GM23338 (cell line): ENCODE results near the gene MLLT1. TPM values are rescaled to one million over a fixed set of nuclear protein-coding genes. Genes with fewer than 3 reads are reported as not detected.

ENCODE experiments used
- ATAC-seq: fragments of 200-7000 bp; cut with Tn5 transposase; 3 replicates; pipeline ENCODE4 v1.9.1; 2020
- DNase-seq: peaks from one replicate; pipeline ENCODE4 v3.0.0-alpha.2; 2015; ENCODE audit warnings: low spot score
- H2AFZ ChIP-seq: fragments of 200-600 bp; sonication (generic); 2 replicates; pipeline ENCODE4 v1.8.0; 2016; ENCODE audit warnings: antibody characterized with exemption, mild to moderate bottlenecking, moderate library complexity
- H3F3A ChIP-seq: fragments of 200-600 bp; sonication (generic); replicated peaks from 2 replicates; pipeline ENCODE4 v1.8.0; 2017; ENCODE audit warnings: antibody characterized with exemption, mixed run types, low read depth
- H3K27ac ChIP-seq: fragments of 200-600 bp; sonication (generic); 2 replicates; pipeline ENCODE4 v1.6.1; 2016; ENCODE audit warnings: low read depth
- H3K27me3 ChIP-seq: fragments of 200-600 bp; sonication (generic); 2 replicates; pipeline ENCODE4 v1.8.0; 2016; ENCODE audit warnings: mild to moderate bottlenecking, mixed run types, moderate library complexity; ENCODE audit not compliant: insufficient read depth
- H3K36me3 ChIP-seq: fragments of 200-600 bp; sonication (generic); 2 replicates; pipeline ENCODE4 v1.8.0; 2016; ENCODE audit warnings: mild to moderate bottlenecking; ENCODE audit not compliant: insufficient read depth
- H3K4me1 ChIP-seq: fragments of 200-600 bp; sonication (generic); 2 replicates; pipeline ENCODE4 v1.8.0; 2016; ENCODE audit warnings: mild to moderate bottlenecking, moderate library complexity; ENCODE audit not compliant: insufficient read depth
- H3K4me2 ChIP-seq: fragments of 200-600 bp; sonication (generic); 2 replicates; pipeline ENCODE4 v1.7.1; 2017; ENCODE audit warnings: mixed run types
- H3K4me3 ChIP-seq: fragments of 200-600 bp; sonication (generic); 2 replicates; pipeline ENCODE4 v1.6.1; 2016; ENCODE audit warnings: mixed run types
- H3K79me2 ChIP-seq: fragments of 200-600 bp; sonication (generic); replicated peaks from 2 replicates; pipeline ENCODE4 v1.8.0; 2017; ENCODE audit warnings: mild to moderate bottlenecking; ENCODE audit not compliant: insufficient read depth
- H3K9me2 ChIP-seq: fragments of 200-600 bp; sonication (generic); 2 replicates; pipeline ENCODE4 v1.8.0; 2017; ENCODE audit not compliant: insufficient read depth
- H4K20me1 ChIP-seq: fragments of 200-600 bp; sonication (generic); replicated peaks from 2 replicates; pipeline ENCODE4 v1.8.0; 2017; ENCODE audit warnings: mild to moderate bottlenecking; ENCODE audit not compliant: insufficient read depth
- H3K27ac Mint-ChIP-seq: 2 replicates; pipeline ENCODE4 v1.8.0; 2020; ENCODE audit warnings: inconsistent platforms, mild to moderate bottlenecking, moderate library complexity, mixed read lengths
- H3K27me3 Mint-ChIP-seq: 3 replicates; pipeline ENCODE4 v1.8.0; 2022; ENCODE audit warnings: low read depth, mild to moderate bottlenecking, moderate library complexity, mixed read lengths, inconsistent platforms; ENCODE audit not compliant: insufficient read depth, poor library complexity
- H3K36me3 Mint-ChIP-seq: 3 replicates; pipeline ENCODE4 v1.8.0; 2021; ENCODE audit warnings: low read depth, mild to moderate bottlenecking, inconsistent platforms, moderate library complexity, mixed read lengths
- H3K4me1 Mint-ChIP-seq: 3 replicates; pipeline ENCODE4 v1.8.0; 2020; ENCODE audit warnings: mild to moderate bottlenecking, inconsistent platforms, mixed read lengths
- H3K4me3 Mint-ChIP-seq: 3 replicates; pipeline ENCODE4 v1.8.0; 2021; ENCODE audit warnings: moderate library complexity, mild to moderate bottlenecking, inconsistent platforms, mixed read lengths
- H3K9me3 Mint-ChIP-seq: 3 replicates; pipeline ENCODE4 v1.8.0; 2020; ENCODE audit warnings: moderate library complexity, mild to moderate bottlenecking, inconsistent platforms, mixed read lengths
- CREB1 ChIP-seq: fragments of 250-450 bp; sonication (Bioruptor Pico); IDR thresholded peaks from 2 replicates; pipeline ENCODE4 v1.5.0; 2020; ENCODE audit warnings: low read depth, mild to moderate bottlenecking, moderate library complexity
- EZH2 ChIP-seq: fragments of 200-600 bp; sonication (generic); IDR thresholded peaks from one replicate; pipeline ENCODE4 v1.8.0; 2017; ENCODE audit warnings: antibody characterized with exemption, mild to moderate bottlenecking, low read depth; ENCODE audit not compliant: unreplicated experiment
- EZH2phosphoT487 ChIP-seq: fragments of 200-600 bp; sonication (generic); IDR thresholded peaks from one replicate; pipeline ENCODE4 v1.8.1; 2018; ENCODE audit warnings: antibody characterized with exemption; ENCODE audit not compliant: unreplicated experiment
- JUNB ChIP-seq: IDR thresholded peaks from one replicate; pipeline ENCODE4 v1.6.1; 2016; ENCODE audit warnings: antibody characterized with exemption; ENCODE audit not compliant: unreplicated experiment
- NANOG ChIP-seq: IDR thresholded peaks from 2 replicates; pipeline ENCODE4 v1.6.1; 2016; ENCODE audit warnings: antibody characterized with exemption, borderline replicate concordance
- POLR2AphosphoS5 ChIP-seq: IDR thresholded peaks from 2 replicates; pipeline ENCODE4 v1.6.1; 2016; ENCODE audit warnings: antibody characterized with exemption, low read depth
- STAT1 ChIP-seq: IDR thresholded peaks from one replicate; pipeline ENCODE4 v1.6.1; 2016; ENCODE audit warnings: antibody characterized with exemption; ENCODE audit not compliant: unreplicated experiment
- ZNF114 ChIP-seq: fragments of 250-450 bp; sonication (Bioruptor Pico); IDR thresholded peaks from 2 replicates; pipeline ENCODE4 v1.5.0; 2020; ENCODE audit warnings: mild to moderate bottlenecking, moderate library complexity
- ZNF331 ChIP-seq: fragments of 250-450 bp; sonication (Bioruptor Pico); IDR thresholded peaks from 2 replicates; pipeline ENCODE4 v1.5.0; 2020; ENCODE audit warnings: low read depth, mild to moderate bottlenecking, moderate library complexity
- polyA plus RNA-seq: library from polyadenylated mRNA; unstranded; fragments of >200 nt; fragmentation: Nextera tagmentation; extraction: Ambion mirVana; gene quantifications from 2 replicates; pipeline ENCODE4 v1.2.1, GENCODE V29; 2016
- total RNA-seq: library from RNA; depleted of rRNA; stranded (reverse); fragments of >200 nt; shearing (Covaris generic); gene quantifications from 2 replicates; pipeline ENCODE4 v1.2.3, GENCODE V29; 2014
- TF ChIP-seq, protein P1 (sequence below): IDR thresholded peaks from 2 replicates; pipeline ENCODE4 v1.6.1; 2016; ENCODE audit warnings: antibody characterized with exemption
- TF ChIP-seq, protein P2 (sequence below): fragments of 250-450 bp; sonication (Bioruptor Pico); IDR thresholded peaks from 2 replicates; pipeline ENCODE4 v1.5.0; 2020; ENCODE audit warnings: mild to moderate bottlenecking, moderate library complexity
- TF ChIP-seq, protein P3 (sequence below), 2 experiments: fragments of 200-600 bp in 1 of 2; sonication (generic) in 1 of 2; conservative IDR thresholded peaks; 2 replicates each; pipeline versions ENCODE4 v1.5.1 to v1.6.1; 2016 to 2017; ENCODE audit warnings: antibody characterized with exemption in 2 of 2, low read depth in 2 of 2, mild to moderate bottlenecking in 2 of 2, moderate library complexity in 1 of 2
- TF ChIP-seq, protein P4 (sequence below): IDR thresholded peaks from one replicate; pipeline ENCODE4 v1.6.1; 2018; ENCODE audit warnings: antibody characterized with exemption; ENCODE audit not compliant: unreplicated experiment

MLLT1 gene
- total and polyA plus RNA-seq, 2 experiments from 2014 or later: 17.8 to 23.4 TPM

DNA sequence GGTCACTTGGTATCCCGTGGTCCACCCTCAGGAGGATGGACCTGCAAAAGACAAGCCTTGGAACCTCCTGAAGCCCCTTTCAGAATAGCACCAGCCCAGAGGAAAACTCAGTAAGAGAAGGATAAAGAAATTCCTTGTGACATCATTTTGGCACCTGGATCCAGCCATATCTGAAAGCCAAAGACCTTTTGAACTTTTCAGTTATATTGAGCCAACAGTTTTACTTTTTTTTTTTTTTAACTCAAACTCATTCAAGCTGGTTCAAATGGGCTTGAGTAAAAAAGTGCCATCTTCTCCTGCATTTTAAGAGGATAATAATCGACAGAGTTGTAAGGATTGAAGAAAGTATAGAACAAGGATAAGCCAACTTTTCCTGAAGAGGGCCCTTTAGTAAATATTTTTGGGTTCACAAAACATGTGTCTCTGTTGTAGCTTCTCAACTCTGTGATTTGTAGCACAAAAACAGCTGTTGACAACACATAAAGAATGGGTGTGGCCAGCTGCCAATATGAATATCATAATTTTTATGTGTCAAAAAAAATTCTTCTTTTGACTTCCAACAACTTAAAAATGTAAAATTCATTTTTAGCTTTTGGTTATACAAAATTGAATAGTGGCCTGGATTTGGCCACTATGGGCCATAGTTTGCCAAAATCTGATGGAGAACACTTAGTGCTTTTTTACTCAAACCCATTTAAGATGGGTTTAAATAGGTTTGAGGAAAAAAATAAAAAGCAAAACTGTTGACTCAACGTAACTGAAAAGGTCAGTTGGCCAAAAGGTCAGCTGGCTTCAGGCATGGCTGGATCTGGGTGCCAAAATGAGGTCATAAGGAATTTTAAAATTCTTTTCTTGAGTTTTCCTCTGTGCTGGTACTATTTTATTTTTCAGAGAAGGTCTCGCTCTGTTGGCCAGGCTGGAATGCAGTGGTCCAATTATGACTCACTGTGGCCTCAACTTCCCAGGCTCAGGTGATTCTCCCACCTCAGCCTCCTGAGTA, 93.6 kb downstream of the MLLT1 start:
- DNase-seq: no peak
- Histone ChIP-seq H3K27me3 (no peaks in the 10 kb centered on the region; the same call in 1 of the 2 replicates), H3K27ac (no peak overlapping the region), H2AFZ (no peak overlapping the region), H3K36me3 (no peaks in the 10 kb centered on the region; the same call in 1 of the 2 replicates), H3K4me3 (no peak overlapping the region), H3K4me1 (no peaks in the 10 kb centered on the region), H3K79me2 (no peaks in the 10 kb centered on the region), H3K9me2 (no peaks in the 10 kb centered on the region), H4K20me1 (no peaks in the 10 kb centered on the region), H3K4me2 (no peak overlapping the region), H3F3A (no peaks in the 10 kb centered on the region)
- H3K4me3 Mint-ChIP-seq: no peak overlapping the region
- H3K27me3 Mint-ChIP-seq: peaks cover 15% of the 10 kb centered on the region
- H3K36me3 Mint-ChIP-seq: peaks cover 46% of the 10 kb centered on the region
- ATAC-seq: no peak
- no peak overlapping the region for H3K27ac Mint-ChIP-seq
- peaks cover 93% of the 10 kb centered on the region for H3K9me3 Mint-ChIP-seq
- no peak for TF ChIP-seq EZH2phosphoT487
- TF ChIP-seq ZNF331 (CRISPR knock-in tag): no peak
- no peak for TF ChIP-seq CREB1 (CRISPR knock-in tag)
- TF ChIP-seq, protein P1, sequence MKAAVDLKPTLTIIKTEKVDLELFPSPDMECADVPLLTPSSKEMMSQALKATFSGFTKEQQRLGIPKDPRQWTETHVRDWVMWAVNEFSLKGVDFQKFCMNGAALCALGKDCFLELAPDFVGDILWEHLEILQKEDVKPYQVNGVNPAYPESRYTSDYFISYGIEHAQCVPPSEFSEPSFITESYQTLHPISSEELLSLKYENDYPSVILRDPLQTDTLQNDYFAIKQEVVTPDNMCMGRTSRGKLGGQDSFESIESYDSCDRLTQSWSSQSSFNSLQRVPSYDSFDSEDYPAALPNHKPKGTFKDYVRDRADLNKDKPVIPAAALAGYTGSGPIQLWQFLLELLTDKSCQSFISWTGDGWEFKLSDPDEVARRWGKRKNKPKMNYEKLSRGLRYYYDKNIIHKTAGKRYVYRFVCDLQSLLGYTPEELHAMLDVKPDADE: no peak
- TF ChIP-seq POLR2AphosphoS5: no peak
- TF ChIP-seq ZNF114: no peak
- TF ChIP-seq, protein P2, sequence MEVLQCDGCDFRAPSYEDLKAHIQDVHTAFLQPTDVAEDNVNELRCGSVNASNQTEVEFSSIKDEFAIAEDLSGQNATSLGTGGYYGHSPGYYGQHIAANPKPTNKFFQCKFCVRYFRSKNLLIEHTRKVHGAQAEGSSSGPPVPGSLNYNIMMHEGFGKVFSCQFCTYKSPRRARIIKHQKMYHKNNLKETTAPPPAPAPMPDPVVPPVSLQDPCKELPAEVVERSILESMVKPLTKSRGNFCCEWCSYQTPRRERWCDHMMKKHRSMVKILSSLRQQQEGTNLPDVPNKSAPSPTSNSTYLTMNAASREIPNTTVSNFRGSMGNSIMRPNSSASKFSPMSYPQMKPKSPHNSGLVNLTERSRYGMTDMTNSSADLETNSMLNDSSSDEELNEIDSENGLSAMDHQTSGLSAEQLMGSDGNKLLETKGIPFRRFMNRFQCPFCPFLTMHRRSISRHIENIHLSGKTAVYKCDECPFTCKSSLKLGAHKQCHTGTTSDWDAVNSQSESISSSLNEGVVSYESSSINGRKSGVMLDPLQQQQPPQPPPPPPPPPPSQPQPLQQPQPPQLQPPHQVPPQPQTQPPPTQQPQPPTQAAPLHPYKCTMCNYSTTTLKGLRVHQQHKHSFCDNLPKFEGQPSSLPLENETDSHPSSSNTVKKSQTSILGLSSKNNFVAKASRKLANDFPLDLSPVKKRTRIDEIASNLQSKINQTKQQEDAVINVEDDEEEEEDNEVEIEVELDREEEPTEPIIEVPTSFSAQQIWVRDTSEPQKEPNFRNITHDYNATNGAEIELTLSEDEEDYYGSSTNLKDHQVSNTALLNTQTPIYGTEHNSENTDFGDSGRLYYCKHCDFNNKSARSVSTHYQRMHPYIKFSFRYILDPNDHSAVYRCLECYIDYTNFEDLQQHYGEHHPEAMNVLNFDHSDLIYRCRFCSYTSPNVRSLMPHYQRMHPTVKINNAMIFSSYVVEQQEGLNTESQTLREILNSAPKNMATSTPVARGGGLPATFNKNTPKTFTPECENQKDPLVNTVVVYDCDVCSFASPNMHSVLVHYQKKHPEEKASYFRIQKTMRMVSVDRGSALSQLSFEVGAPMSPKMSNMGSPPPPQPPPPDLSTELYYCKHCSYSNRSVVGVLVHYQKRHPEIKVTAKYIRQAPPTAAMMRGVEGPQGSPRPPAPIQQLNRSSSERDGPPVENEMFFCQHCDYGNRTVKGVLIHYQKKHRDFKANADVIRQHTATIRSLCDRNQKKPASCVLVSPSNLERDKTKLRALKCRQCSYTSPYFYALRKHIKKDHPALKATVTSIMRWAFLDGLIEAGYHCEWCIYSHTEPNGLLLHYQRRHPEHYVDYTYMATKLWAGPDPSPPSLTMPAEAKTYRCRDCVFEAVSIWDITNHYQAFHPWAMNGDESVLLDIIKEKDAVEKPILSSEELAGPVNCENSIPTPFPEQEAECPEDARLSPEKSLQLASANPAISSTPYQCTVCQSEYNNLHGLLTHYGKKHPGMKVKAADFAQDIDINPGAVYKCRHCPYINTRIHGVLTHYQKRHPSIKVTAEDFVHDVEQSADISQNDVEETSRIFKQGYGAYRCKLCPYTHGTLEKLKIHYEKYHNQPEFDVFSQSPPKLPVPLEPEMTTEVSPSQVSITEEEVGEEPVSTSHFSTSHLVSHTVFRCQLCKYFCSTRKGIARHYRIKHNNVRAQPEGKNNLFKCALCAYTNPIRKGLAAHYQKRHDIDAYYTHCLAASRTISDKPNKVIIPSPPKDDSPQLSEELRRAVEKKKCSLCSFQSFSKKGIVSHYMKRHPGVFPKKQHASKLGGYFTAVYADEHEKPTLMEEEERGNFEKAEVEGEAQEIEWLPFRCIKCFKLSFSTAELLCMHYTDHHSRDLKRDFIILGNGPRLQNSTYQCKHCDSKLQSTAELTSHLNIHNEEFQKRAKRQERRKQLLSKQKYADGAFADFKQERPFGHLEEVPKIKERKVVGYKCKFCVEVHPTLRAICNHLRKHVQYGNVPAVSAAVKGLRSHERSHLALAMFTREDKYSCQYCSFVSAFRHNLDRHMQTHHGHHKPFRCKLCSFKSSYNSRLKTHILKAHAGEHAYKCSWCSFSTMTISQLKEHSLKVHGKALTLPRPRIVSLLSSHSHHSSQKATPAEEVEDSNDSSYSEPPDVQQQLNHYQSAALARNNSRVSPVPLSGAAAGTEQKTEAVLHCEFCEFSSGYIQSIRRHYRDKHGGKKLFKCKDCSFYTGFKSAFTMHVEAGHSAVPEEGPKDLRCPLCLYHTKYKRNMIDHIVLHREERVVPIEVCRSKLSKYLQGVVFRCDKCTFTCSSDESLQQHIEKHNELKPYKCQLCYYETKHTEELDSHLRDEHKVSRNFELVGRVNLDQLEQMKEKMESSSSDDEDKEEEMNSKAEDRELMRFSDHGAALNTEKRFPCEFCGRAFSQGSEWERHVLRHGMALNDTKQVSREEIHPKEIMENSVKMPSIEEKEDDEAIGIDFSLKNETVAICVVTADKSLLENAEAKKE (CRISPR knock-in tag): no peak
- TF ChIP-seq, protein P3, sequence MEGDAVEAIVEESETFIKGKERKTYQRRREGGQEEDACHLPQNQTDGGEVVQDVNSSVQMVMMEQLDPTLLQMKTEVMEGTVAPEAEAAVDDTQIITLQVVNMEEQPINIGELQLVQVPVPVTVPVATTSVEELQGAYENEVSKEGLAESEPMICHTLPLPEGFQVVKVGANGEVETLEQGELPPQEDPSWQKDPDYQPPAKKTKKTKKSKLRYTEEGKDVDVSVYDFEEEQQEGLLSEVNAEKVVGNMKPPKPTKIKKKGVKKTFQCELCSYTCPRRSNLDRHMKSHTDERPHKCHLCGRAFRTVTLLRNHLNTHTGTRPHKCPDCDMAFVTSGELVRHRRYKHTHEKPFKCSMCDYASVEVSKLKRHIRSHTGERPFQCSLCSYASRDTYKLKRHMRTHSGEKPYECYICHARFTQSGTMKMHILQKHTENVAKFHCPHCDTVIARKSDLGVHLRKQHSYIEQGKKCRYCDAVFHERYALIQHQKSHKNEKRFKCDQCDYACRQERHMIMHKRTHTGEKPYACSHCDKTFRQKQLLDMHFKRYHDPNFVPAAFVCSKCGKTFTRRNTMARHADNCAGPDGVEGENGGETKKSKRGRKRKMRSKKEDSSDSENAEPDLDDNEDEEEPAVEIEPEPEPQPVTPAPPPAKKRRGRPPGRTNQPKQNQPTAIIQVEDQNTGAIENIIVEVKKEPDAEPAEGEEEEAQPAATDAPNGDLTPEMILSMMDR (conservative IDR thresholded peaks at IDR 0.05; ENCODE audit: low read depth in 2 of 2): no peak
- TF ChIP-seq, protein P4, sequence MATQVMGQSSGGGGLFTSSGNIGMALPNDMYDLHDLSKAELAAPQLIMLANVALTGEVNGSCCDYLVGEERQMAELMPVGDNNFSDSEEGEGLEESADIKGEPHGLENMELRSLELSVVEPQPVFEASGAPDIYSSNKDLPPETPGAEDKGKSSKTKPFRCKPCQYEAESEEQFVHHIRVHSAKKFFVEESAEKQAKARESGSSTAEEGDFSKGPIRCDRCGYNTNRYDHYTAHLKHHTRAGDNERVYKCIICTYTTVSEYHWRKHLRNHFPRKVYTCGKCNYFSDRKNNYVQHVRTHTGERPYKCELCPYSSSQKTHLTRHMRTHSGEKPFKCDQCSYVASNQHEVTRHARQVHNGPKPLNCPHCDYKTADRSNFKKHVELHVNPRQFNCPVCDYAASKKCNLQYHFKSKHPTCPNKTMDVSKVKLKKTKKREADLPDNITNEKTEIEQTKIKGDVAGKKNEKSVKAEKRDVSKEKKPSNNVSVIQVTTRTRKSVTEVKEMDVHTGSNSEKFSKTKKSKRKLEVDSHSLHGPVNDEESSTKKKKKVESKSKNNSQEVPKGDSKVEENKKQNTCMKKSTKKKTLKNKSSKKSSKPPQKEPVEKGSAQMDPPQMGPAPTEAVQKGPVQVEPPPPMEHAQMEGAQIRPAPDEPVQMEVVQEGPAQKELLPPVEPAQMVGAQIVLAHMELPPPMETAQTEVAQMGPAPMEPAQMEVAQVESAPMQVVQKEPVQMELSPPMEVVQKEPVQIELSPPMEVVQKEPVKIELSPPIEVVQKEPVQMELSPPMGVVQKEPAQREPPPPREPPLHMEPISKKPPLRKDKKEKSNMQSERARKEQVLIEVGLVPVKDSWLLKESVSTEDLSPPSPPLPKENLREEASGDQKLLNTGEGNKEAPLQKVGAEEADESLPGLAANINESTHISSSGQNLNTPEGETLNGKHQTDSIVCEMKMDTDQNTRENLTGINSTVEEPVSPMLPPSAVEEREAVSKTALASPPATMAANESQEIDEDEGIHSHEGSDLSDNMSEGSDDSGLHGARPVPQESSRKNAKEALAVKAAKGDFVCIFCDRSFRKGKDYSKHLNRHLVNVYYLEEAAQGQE: no peak
- no peak for TF ChIP-seq NANOG
- TF ChIP-seq JUNB: no peak
- TF ChIP-seq STAT1: no peak
- no peak for TF ChIP-seq EZH2
- no peaks in the 10 kb centered on the region for H3K4me1 Mint-ChIP-seq
